Fibroblast of skin of right biceps (primary cell): ENCODE results near the gene CHRNA4.
"Not testable (repeated sequence)": the region's sequence is repeated elsewhere in the genome, so short reads cannot be mapped to it uniquely, and the experiment has no call there.

Experiments
- DNase-seq: peaks from one replicate; pipeline ENCODE4 v3.0.0-alpha.2; 2013

The CHRNA4 gene

DNA sequence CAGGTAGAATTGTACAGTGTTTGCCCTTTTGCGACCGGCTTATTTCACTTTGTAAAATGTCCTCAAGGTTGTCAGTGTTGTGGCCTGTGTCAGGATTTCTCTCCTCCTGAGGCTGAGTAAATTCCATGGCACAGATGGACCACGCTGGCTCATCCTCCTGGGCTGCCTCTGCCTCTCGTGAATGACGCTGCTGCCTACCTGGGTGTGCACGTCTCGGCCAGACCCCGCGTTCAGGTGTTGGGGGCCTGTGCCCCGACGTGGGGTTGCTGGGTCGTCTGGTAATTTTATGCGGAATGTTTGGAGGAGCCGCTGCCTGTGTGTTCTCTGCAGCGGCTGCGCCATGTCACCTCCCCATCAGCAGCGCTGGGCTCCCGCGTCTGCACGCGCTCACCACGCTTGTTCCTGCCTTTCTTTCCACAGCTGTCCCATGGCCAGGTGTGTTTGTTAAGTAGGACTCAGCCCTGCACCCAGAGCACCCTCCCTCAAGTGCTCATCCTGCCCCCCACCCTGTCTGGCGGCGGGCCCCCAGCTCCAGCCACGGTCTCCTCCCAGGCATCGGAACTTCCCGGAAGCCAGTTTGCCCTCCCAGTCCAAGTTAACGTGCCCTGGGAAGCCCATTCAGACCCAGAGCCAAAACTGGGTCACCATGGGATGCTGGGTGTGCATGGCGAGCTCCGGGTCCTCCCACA lies 36.1 kb upstream of the CHRNA4 start:
- DNase-seq = no peak

DNA sequence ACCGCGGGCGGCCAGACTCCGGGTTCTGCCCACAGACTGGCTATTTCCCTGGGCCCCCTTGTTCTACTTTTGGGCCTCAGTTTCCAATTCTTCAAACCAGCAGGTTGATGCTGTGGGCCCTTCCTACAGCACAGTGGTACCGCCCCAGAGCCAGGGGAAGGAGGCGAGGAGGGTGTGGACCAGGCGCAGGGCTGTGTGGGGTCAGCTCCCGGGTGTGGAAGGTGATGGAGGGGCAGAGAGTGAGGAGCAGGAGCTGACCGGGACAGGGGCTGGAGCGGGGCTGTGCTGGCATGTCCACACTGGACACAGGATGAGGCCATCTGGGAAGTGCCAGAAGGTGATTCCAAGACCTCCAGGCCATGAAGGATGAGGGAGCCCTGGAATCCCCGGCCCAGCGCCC lies 35.2 kb upstream of the CHRNA4 start:
- DNase-seq = no peak

DNA sequence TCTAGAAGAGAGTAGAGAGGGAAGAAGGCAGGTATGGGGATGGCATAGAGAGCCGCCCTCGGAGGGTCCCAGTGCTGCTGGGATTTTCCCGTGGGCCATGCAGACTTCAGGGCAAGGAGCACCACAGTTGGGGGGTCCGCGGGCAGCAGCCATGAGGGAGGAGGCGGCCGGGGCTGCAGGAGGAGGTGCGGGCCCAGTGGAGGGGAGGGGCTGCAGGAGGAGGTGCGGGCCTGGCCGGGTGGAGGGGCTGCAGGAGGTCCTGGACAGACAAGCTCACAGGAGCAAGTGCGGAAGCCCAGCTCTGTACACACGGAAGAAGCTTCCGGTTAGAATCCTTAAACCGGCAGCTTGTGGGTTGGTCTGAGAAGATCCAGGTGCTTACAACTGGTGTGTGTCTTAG lies 34.6 kb upstream of the CHRNA4 start:
- DNase-seq = no peak

DNA sequence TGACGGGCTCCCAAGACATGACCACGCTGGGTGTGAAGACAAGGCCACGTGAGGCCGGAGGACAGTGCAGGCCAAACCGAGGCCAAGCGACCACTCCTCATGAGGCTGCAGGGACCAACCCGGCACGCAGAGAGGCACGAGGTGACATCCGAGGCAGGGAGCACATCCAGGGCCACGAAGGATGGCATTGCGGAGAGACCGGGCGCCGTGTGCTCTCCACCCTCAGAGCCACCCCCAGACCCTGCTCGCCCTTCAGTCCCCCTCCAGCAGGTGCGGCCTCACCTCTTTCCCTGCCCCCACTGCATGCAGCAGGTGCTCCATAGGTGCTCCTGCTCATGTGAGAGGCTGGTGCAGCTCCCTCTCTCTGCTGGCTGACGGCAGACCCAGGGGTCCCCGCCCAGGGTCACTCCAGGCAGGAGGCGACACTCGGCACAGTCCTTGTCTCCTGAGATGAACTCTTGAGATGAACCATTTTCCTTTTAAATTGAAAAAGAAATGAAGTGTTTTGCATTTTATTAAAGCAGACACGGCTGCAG lies 33.8 kb upstream of the CHRNA4 start:
- no peak for DNase-seq

DNA sequence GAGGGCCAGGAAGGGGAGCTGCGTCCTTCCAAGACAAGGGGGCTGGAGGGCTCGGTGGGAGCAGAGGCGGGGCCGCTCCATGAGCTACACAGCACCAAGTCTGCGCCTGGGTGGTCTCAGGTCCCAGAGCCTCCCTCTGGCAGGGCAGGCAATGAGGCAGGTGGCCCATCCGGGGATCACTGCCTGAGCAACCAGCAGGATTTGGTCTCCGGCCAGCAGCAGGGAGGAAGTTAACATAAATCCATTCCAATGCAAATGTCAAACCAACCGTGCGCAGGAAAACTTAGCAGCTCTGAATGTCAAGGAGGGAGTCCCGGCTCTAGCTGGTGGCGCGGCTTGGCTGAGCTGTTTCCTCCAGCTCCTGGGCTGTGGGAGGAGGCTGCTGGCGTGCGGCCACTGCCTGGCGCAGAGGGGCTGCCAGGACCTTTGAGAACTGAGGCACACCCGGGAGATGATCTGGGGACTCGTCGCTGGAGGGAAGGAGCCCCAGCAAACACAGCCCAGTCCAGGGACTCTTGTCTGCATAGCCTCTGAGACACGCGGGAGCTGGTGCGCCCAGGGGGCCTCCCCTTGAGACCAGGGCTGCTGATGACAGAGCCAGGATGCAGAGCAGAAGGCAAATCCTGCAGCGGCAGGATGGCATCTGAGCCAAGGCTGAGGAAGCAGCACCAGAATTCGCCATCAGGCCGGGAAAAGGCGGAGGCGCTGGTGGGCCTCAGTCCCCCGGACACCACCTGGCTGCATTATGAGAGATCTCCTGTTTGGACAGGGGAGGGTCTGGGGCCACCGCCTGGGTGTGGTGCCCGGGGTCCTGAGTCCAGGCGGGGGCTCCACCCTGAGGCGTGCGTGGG lies 33.1 kb upstream of the CHRNA4 start:
- DNase-seq = peak; percentile 4

DNA sequence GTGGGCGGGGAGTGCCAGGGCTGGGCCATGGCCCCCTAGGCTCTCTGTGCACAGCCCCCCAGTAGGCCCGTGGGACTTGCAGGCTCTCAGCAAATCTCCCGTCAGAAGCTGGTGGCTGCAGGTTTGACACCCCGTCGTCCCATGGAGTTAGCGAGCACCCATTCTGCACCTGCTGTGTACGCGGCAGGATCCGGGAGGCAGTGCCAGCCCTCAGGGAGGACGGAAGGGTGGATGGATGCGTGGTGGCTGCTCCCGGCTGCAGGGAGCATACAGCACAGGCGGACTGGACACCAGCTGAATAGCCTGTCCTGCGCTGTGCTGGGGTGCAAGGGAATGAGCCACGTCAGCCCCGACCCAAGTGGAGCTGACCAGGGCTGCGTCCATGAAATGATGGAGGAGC lies 32.4 kb upstream of the CHRNA4 start:
- no peak for DNase-seq

DNA sequence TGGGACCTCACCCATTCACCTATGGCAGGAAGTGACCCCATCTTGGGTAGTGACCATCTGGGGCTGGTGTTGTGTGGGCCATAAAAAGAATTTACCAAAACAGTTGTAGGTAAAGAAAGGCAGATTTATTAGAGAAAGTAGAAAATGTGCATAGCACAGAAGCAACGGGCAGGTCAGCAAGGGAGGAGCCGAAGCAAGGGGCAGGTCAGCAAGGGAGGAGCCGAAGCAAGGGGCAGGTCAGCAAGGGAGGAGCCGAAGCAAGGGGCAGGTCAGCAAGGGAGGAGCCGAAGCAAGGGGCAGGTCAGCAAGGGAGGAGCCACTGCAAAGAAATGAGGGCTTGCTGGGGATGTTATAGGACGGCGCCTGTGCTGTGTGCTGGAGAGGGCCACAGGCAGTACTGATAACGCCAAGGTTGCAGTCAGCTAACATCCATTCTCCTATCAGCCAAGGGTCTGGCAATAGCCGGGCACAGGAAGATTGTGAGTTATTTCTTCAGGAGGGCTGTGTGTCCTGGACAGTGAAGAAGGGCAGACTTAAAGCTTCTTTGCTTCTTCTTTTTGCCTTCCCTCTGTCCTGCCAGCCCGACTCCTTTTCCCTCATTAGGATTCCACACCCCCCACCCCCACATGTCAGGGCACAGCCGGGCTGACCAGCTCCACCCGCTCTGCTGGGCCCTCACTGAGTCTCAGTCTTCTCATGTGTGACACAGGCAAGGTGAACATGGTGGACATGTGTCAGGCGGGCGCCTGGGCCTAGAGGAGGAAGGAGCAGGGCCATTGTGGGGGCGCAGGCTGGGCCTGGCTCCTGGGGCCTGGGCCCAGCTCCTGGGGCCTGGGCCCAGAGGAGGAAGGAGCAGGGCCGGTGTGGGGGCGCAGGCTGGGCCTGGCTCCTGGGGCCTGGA lies 31.6 kb upstream of the CHRNA4 start:
- no peak for DNase-seq

DNA sequence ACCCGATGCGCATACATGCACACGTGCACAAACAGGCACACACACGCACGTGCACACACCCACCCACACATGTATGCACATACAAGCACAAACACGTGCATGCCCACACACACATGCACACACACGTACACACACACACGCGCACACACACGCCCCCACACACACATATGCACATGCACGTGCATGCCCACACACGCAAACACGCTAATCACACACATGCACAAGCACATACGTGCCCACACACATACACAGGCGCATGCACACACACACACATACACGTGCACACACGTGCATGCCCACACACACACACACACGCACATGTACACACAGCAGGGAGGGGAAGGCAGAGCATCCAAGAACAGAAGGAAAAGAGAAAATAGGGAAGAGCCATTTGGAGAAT lies 26.8 kb upstream of the CHRNA4 start:
- DNase-seq = no peak

DNA sequence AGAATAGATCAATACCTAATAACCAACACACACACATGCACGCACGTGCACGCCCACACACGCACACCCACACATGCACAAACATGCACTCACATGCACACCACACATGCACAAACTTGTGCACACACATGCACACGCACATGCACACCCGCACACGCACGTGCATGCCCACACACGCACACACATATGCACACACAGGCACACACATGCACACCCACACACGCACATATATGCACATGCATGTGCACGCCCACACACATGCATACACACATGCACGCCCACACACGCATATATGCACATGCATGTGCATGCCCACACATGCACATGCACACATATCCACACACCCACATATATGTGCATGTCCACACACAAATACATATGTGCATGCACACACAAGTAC lies 26.2 kb upstream of the CHRNA4 start:
- no peak for DNase-seq

DNA sequence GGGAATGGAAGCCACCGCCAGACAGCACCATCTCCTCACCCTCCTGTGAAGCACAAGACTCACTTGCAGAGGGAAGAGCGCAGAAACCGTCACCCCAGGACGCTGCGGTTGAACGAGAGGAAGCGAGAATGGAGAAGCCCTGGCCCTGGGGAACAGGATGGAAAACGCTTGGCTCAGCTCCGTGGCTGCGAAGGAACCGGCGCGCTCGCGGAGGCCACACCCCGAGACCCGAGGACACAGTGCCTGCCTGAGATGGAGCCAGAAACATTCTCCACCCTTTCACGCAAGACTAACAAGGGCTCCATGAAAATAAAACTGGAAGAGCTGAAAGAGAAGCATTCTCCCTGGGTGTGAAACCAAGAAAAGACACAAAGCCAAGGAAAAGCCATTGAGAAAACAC lies 25.3 kb upstream of the CHRNA4 start:
- no peak for DNase-seq

DNA sequence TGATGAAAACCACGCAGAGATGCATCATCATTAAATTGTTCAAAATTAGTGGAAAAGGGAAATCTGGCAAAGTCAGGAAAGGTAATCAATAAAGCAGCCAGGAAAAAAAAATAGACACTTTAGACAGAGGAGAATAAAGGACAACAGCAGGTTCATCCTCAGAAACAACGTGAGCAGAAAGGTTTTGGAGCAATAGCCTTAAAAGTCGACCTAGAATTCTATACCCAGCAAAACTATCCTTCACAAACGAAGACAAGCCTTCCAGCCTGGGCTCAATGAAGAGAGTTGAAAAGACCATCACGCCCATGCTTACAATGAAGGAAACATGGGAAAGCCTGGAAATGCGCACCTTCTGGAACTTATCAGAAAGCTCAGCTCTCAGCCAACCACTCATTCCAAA lies 24.7 kb upstream of the CHRNA4 start:
- no peak for DNase-seq

DNA sequence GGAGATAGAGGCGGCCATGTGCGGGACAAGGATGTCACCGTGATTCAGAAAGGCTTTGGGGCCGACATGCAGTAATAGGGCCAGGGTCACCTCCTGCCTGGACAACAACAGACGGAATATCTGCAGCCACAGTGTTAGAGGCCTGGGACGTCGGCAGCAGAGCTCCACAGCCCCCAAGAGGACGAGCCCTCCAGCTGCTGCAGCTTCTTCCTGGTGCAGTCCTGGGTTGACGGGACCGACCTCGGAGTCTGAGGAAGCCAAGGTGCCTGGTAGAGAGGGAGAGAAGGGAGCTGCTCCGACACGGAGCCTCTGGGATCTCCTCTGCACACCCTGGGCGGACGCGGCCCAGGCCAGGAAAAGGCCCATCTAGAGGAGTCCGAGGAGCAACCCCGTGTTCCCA lies 23.2 kb upstream of the CHRNA4 start:
- DNase-seq = no peak

DNA sequence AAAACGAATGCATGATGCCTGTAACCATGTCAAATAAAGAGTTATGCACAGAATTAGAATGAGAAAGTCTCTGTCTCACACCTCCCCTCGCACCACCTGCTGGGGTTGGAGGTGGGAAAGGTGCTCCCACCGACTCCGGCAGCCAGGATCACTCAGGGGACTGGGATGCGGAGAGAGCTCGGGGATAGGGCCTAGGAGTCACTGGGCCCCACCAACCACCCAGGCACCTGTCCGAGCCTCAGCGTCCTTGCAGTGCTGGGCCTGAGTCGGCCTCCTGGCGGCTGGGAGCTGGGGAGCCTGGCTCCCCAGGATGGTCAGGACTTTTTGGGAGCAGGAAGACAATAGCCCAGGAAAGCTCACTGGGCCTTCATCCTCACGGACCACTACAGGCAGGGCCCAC lies 22.4 kb upstream of the CHRNA4 start:
- DNase-seq = no peak

DNA sequence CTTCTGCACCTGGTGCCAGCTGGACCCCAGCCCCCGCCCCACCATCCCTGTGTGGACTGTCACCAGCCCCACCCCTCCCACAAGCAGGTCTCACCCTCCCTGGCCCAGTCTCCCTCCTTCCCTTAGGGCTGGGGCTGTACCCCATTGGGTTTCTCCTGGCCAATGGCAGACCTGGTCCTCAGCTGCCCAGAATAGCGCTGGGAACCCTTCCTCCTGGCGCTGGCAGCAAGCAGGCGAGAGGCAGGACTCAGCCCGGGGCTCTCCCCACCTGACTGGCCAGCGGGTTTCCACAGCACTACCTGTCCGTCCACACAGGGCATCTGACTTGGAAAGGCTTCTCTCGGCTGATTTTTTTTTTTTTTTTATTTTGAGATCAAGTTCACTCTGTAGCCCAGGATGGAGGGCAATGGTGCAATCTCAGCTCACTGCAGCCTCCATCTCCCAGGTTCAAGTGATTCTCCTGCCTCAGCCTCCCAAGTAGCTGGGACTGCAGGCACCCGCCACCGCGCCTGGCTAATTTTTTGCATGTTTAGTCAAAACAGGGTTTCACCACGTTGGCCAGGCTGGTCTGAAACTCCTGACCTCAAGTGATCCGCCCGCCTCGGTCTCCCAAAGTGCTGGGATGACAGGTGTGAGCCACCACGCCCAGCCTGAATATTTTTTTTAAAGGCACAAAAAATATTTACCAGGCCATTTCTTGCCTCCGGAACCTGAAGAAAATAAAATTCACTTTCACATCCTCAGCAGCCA lies 21.6 kb upstream of the CHRNA4 start:
- no peak for DNase-seq

DNA sequence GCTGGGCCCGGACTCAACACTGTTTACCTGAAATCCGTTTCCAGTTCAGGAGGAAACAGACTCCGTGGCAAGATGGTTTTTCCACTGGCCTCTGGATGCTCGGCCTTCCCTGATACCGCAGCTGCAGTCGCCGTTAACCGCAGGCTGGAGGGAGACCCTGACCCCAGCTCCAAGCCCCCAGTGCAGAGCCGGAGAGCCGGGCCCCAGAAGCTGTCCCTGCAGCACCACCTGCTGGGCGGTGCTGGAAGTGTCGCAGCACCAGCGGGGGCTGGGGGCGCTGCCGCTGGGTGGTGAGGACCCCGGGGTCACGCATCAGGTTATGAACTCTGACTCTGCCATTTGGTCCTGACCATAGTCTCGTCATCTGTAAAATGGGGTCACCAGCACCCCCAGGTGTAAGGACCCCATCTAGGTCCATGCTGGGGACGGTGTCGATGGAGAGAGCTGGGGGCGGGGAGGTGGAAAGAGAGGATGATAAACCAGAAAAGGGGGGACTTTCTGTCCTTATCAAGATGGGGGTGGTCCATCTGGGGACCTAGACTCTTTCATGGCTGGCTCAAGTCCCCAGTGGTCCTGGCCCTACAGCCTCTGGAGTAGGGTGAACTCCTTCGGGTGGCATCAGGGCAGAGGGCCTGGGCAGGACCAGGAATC lies 20.8 kb upstream of the CHRNA4 start:
- no peak for DNase-seq

DNA sequence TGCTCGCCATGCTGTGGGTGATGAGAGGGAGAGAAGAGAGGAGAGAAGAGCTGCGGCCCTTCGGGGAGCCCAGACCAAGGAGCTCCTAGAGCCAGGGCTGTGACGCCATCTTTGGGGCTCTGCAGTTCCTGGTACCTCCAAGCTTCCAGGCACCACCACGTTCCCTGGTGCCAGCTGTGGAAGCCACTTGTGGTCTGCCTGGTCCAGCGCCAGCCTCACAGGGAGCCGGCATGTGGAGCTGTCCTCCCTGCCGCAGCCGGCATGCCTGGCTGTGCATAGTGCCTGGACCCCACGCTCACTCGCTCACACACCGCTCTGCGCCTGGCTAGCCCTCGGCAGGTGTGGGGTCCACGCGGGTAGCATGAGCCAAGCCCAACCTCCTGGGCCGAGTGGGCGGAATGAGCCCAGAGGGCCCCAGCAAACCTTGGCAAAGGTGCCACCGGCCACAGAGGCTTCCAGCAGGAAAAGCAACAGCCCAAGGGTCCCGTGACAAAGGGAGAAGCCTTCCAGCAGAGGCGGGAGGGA lies 19.3 kb upstream of the CHRNA4 start:
- DNase-seq = no peak

DNA sequence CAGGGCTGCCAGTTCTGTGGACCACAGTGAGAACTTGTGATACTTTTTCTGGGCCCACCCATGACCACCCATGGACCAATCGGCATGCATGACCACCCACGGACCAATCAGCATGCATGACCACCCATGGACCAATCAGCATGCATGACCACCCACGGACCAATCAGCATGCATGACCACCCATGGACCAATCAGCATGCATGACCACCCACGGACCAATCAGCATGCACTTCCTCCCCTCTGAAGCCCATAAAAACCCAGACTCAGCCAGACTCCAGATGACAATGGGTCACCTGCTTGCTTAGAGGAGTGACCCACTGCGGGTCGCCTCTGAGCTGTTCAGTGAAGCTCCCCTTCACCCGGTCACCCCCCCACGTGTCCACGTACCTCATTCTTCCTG lies 18.7 kb upstream of the CHRNA4 start:
- not testable (repeated sequence) for DNase-seq

DNA sequence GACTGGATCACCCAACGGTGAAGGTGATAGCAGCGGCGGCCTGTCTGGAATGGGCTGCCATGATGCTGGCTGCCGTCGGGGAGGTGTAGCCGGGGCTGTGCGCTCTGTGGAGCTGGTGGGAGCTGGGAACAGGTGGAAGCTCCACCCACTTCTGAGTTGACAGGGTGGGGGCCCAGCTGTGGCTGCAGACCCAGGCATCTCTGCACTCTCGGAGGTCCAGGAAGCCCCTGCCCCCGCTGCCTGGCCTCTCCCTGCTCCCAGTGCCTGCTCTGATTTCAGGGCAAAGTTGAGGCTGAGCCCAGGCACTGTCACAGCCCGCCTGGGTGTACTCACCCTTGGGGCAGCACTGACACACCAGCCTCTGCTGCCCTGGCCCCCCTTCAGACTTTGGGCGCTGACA lies 18.1 kb upstream of the CHRNA4 start:
- no peak for DNase-seq

DNA sequence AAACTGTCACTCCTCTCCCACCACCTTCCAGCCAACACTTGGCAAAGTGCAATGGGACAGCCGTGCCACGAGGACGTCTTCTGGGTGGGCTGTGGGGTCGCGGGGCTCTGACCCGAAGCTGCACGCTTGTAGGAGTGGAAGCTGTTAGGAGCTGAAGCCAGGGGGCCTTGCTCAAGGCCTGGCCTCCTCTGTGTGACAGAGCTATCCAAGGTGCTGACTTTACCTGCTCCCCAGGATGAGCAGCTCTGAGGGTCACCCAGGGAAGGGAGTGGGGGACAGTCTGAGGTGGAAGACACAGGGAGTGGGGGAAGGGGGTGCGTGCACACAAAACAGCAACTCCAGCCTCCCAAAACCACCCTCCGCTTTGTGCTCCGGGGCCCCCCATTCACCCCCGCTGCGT lies 17.5 kb upstream of the CHRNA4 start:
- no peak for DNase-seq

DNA sequence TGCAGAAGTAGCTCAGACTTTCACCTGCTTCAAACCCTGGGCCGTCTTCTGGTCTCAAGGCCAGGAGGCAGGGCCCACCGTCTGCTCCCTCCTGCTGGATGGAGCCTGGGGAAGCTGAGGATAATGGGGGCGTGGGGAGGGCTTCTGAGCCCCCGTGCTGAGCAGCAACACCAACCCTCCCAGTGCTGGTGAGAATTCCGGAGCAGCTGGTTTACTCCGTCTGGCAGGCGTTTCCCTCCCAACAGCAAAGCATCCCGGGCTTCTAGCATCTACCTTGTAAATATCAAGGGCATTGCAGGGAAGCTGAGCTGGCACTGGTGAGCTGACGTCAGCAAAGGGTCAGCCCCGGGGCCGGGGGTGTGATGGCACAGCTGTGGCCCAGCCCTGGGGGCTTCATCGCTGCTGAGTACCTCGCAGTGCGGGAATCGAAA lies 16.8 kb upstream of the CHRNA4 start:
- no peak for DNase-seq

DNA sequence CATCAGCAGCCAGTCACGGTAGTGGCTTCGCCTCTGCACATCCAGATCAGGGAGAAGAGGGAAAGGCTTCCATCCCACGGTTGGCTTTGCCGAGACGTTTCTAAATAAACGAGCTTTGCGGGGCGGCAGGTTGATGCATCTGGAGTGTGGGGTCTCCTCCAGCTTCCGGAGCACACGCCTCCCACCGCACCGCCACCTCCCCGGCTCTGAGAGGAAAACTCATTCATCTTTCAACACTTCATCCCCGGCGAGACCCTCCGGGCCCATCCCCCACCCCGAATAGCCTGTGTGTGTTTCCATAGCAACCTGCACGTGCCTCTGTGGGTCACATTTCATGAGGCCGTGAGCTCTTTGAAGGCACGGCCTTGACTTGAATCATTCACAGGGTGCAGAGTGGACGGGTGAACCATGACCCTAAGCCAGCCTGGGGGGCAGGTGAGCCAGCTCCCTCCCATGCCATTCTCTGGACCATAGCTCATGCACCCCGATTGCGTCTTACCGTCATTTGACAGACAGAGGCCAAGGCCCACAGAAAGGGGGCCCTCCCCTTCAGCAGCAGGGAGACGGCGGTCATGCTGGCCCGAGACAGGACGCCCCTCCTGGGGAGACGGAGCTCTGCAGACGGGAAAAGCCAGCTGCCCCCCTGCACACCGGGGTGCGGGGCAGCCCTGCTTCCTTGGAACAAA lies 16.2 kb upstream of the CHRNA4 start:
- no peak for DNase-seq
